DOHH2 (cell line): ENCODE results near the gene SLN.
"Not testable (repeated sequence)": the region's sequence is repeated elsewhere in the genome, so short reads cannot be mapped to it uniquely, and the experiment has no call there.

ENCODE experiments used
- EZH2phosphoT487 ChIP-seq: fragments of 200-600 bp; sonication (generic); IDR thresholded peaks from 2 replicates; pipeline ENCODE4 v1.6.1; 2017; ENCODE audit warnings: borderline replicate concordance, mild to moderate bottlenecking, antibody characterized with exemption, low read length, moderate library complexity, mixed read lengths
- TF ChIP-seq, protein P1 (sequence below): fragments of 200-600 bp; sonication (generic); IDR thresholded peaks from one replicate; pipeline ENCODE4 v1.5.1; 2014; ENCODE audit warnings: antibody characterized with exemption, mild to moderate bottlenecking, low read depth, low read length; ENCODE audit not compliant: poor library complexity, severe bottlenecking

GRCh38 chr11:107758719-107759355 is 47.0 kb upstream of the SLN start:
- TF ChIP-seq, protein P1, sequence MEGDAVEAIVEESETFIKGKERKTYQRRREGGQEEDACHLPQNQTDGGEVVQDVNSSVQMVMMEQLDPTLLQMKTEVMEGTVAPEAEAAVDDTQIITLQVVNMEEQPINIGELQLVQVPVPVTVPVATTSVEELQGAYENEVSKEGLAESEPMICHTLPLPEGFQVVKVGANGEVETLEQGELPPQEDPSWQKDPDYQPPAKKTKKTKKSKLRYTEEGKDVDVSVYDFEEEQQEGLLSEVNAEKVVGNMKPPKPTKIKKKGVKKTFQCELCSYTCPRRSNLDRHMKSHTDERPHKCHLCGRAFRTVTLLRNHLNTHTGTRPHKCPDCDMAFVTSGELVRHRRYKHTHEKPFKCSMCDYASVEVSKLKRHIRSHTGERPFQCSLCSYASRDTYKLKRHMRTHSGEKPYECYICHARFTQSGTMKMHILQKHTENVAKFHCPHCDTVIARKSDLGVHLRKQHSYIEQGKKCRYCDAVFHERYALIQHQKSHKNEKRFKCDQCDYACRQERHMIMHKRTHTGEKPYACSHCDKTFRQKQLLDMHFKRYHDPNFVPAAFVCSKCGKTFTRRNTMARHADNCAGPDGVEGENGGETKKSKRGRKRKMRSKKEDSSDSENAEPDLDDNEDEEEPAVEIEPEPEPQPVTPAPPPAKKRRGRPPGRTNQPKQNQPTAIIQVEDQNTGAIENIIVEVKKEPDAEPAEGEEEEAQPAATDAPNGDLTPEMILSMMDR = not testable (repeated sequence)
- TF ChIP-seq EZH2phosphoT487 = not testable (repeated sequence)
